H54 (cell line): Measurements from ENCODE around the gene AIF1L.

ENCODE experiments used
- DNase-seq: peaks from one replicate; pipeline ENCODE4 v3.0.0; 2011; ENCODE audit warnings: low spot score, mixed read lengths; ENCODE audit not compliant: insufficient read length
- FAIRE-seq: peaks from 3 replicates; lab custom pipeline; 2011; peaks lifted over from hg19 to GRCh38; lab: Jason Lieb, UNC
- POLR2A ChIP-seq: IDR thresholded peaks from 2 replicates; pipeline ENCODE4 v1.6.1; 2011; ENCODE audit warnings: low read depth, mild to moderate bottlenecking, low read length

The AIF1L gene

GRCh38 chr9:131096269-131097125 lies at the start of gene AIF1L:
Gene AIF1L (plus strand): TSS chr9:131096531. CDS start chr9:131096630, 99 bp downstream.
- no peak for FAIRE-seq
- no peak for TF ChIP-seq POLR2A
- no peak for DNase-seq

GRCh38 chr9:131046581-131047202 lies 49.6 kb upstream of the AIF1L start:
- no peak for TF ChIP-seq POLR2A
- DNase-seq (peak; percentile 14), FAIRE-seq (no peak)

- no peak for FAIRE-seq
- TF ChIP-seq POLR2A: no peak
- DNase-seq: no peak
Observed at GRCh38 chr9:131048332-131048731, 48.0 kb upstream of the AIF1L start.

- FAIRE-seq: no peak
- DNase-seq: no peak
- no peak for TF ChIP-seq POLR2A
Observed at GRCh38 chr9:131048820-131049219, 47.5 kb upstream of the AIF1L start.

GRCh38 chr9:131049829-131050715 lies 46.3 kb upstream of the AIF1L start:
- FAIRE-seq (no peak), DNase-seq (no peak)
- TF ChIP-seq POLR2A: no peak

GRCh38 chr9:131050831-131051230 lies 45.5 kb upstream of the AIF1L start:
- no peak for TF ChIP-seq POLR2A
- DNase-seq (no peak), FAIRE-seq (no peak)

GRCh38 chr9:131051592-131052517 lies 44.5 kb upstream of the AIF1L start:
- FAIRE-seq (no peak), DNase-seq (no peak)
- TF ChIP-seq POLR2A: no peak

GRCh38 chr9:131053896-131054295 lies 42.4 kb upstream of the AIF1L start:
- no peak for FAIRE-seq
- no peak for DNase-seq

GRCh38 chr9:131056781-131057506 lies 39.4 kb upstream of the AIF1L start:
- no peak for TF ChIP-seq POLR2A
- no peak for FAIRE-seq
- DNase-seq: no peak

More at GRCh38 chr9:131053896-131054295, 42.4 kb upstream of the AIF1L start:
- TF ChIP-seq POLR2A: no peak

GRCh38 chr9:131060900-131061630 lies 35.3 kb upstream of the AIF1L start:
- FAIRE-seq: no peak
- no peak for TF ChIP-seq POLR2A
- DNase-seq: no peak

- FAIRE-seq: no peak
- DNase-seq: no peak
- no peak for TF ChIP-seq POLR2A
Observed at GRCh38 chr9:131062969-131063368, 33.4 kb upstream of the AIF1L start.
